Measurements from ENCODE around the gene UCK2.

DNA sequence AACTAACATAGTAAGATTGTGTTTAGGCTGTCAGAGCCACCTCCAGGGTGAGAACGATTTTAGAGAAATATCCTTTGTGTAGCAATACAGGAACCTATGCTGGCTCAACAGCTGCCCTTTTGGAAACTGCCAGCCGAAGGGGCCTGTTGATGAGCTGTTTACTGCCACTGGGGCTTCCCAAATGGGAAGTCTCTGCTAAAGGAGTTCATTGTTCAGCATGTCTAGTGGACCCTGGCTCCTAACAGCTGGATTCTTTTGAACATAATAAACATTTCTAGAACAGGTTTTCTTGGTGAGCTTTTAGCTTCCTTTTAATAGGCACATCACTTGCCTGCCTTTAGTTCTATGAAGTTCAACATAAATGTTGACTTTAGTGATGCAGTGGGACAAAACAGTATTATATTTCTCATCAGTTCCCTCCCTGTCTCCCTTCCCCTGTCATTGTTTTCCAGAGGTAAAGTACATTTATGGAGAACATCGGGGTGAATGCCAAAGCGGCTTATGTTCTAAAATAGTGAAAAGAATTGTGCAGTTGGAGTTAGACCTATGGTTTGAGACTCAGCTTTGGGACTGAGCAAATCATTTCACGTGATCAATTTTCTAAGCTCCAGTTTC lies 57.4 kb downstream of the UCK2 start:
- TF ChIP-seq POLR2AphosphoS2 (conservative IDR thresholded peaks at IDR 0.05; ENCODE audit: low read length) (no peak), EP300 (IDR thresholded peaks at IDR 0.05) (no peak), RAD21 (conservative IDR thresholded peaks at IDR 0.05 in 1 of 2, IDR thresholded peaks at IDR 0.05 in 1 of 2) (no peak), POLR2A (IDR thresholded peaks at IDR 0.05; ENCODE audit: low read length) (no peak), KDM5A (IDR thresholded peaks at IDR 0.05) (no peak), SMC3 (IDR thresholded peaks at IDR 0.05) (no peak)
- TF ChIP-seq, protein P1, sequence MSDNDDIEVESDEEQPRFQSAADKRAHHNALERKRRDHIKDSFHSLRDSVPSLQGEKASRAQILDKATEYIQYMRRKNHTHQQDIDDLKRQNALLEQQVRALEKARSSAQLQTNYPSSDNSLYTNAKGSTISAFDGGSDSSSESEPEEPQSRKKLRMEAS (IDR thresholded peaks at IDR 0.05), result no peak
- TF ChIP-seq, protein P2, sequence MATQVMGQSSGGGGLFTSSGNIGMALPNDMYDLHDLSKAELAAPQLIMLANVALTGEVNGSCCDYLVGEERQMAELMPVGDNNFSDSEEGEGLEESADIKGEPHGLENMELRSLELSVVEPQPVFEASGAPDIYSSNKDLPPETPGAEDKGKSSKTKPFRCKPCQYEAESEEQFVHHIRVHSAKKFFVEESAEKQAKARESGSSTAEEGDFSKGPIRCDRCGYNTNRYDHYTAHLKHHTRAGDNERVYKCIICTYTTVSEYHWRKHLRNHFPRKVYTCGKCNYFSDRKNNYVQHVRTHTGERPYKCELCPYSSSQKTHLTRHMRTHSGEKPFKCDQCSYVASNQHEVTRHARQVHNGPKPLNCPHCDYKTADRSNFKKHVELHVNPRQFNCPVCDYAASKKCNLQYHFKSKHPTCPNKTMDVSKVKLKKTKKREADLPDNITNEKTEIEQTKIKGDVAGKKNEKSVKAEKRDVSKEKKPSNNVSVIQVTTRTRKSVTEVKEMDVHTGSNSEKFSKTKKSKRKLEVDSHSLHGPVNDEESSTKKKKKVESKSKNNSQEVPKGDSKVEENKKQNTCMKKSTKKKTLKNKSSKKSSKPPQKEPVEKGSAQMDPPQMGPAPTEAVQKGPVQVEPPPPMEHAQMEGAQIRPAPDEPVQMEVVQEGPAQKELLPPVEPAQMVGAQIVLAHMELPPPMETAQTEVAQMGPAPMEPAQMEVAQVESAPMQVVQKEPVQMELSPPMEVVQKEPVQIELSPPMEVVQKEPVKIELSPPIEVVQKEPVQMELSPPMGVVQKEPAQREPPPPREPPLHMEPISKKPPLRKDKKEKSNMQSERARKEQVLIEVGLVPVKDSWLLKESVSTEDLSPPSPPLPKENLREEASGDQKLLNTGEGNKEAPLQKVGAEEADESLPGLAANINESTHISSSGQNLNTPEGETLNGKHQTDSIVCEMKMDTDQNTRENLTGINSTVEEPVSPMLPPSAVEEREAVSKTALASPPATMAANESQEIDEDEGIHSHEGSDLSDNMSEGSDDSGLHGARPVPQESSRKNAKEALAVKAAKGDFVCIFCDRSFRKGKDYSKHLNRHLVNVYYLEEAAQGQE (IDR thresholded peaks at IDR 0.05), result no peak
- TF ChIP-seq, protein P3, sequence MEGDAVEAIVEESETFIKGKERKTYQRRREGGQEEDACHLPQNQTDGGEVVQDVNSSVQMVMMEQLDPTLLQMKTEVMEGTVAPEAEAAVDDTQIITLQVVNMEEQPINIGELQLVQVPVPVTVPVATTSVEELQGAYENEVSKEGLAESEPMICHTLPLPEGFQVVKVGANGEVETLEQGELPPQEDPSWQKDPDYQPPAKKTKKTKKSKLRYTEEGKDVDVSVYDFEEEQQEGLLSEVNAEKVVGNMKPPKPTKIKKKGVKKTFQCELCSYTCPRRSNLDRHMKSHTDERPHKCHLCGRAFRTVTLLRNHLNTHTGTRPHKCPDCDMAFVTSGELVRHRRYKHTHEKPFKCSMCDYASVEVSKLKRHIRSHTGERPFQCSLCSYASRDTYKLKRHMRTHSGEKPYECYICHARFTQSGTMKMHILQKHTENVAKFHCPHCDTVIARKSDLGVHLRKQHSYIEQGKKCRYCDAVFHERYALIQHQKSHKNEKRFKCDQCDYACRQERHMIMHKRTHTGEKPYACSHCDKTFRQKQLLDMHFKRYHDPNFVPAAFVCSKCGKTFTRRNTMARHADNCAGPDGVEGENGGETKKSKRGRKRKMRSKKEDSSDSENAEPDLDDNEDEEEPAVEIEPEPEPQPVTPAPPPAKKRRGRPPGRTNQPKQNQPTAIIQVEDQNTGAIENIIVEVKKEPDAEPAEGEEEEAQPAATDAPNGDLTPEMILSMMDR (IDR thresholded peaks at IDR 0.05), result no peak

Measured in A549 (cell line).